ENCODE measurements around the gene CUEDC1. TPM values are rescaled to one million over a fixed set of nuclear protein-coding genes. Genes with fewer than 3 reads are reported as not detected.

Gene CUEDC1
- total and polyA plus RNA-seq, 2 experiments from 2014 or later = 11.1 to 13.6 TPM

- 38 to 41% methylated on average over 4 of the region's 4 CpGs for WGBS, 2 experiments (ENCODE audit: low coverage in 1 of 2, low lambda C conversion rate in 2 of 2, missing lambda C conversion rate in 2 of 2)
- peak overlapping the region; percentile 23; the same call in 1 of the 2 replicates for H3K27ac ChIP-seq
- peaks cover 11% of the 10 kb centered on the region; the same call in 1 of the 2 replicates for H3K4me1 ChIP-seq (ENCODE audit: insufficient read depth)
- no peaks in the 10 kb centered on the region for H3K27me3 ChIP-seq (replicated peaks; ENCODE audit: insufficient read depth)
- in situ Hi-C loops (cut with MboI) = loop anchor here (5.0 kb wide), 1 partner anchor 143 kb away; the partner anchor contains the start of gene MRPS23
- H3K4me2 ChIP-seq (ENCODE audit: unreplicated experiment) = no peak overlapping the region
- TF ChIP-seq EZH2 (IDR thresholded peaks at IDR 0.05; ENCODE audit: insufficient read depth, poor library complexity, severe bottlenecking) (no peak), EZH2phosphoT487 (IDR thresholded peaks at IDR 0.05; ENCODE audit: insufficient read depth, low read depth) (no peak)
- peaks cover 31% of the 10 kb centered on the region for H3K36me3 ChIP-seq (ENCODE audit: low read depth)
- H3K79me2 ChIP-seq (ENCODE audit: insufficient read depth) = peaks cover 46% of the 10 kb centered on the region
- 0 out of 2 replicates have a peak, but pooled peaks cover 3% of the 10 kb centered on the region for H4K20me1 ChIP-seq (ENCODE audit: insufficient read depth)
- H3K4me3 ChIP-seq = no peak overlapping the region
- no peak overlapping the region for H2AFZ ChIP-seq
- peak; percentile 90 for DNase-seq
- peaks cover 90% of the 10 kb centered on the region for H3F3A ChIP-seq (ENCODE audit: insufficient read depth)
- no peaks in the 10 kb centered on the region for H3K9me3 ChIP-seq (ENCODE audit: low read depth)
- peak overlapping the region; percentile 28; the same call in 1 of the 2 replicates for H3K9ac ChIP-seq
- no peaks in the 10 kb centered on the region for H3K9me2 ChIP-seq (ENCODE audit: insufficient read depth)
These were observed 40.1 kb upstream of the CUEDC1 start for GRCh38 chr17:57995076-57995956.

- Histone ChIP-seq H3K9ac (peak overlapping the region; percentile 28; the same call in 1 of the 2 replicates), H3K9me2 (ENCODE audit: insufficient read depth) (no peaks in the 10 kb centered on the region), H3K9me3 (ENCODE audit: low read depth) (no peaks in the 10 kb centered on the region), H3K36me3 (ENCODE audit: low read depth) (peaks cover 31% of the 10 kb centered on the region), H3K4me3 (no peak overlapping the region), H4K20me1 (ENCODE audit: insufficient read depth) (0 out of 2 replicates have a peak, but pooled peaks cover 3% of the 10 kb centered on the region), H3K4me2 (ENCODE audit: unreplicated experiment) (no peak overlapping the region), H2AFZ (no peak overlapping the region), H3K79me2 (ENCODE audit: insufficient read depth) (peaks cover 45% of the 10 kb centered on the region), H3K27ac (no peak overlapping the region), H3K27me3 (replicated peaks; ENCODE audit: insufficient read depth) (no peaks in the 10 kb centered on the region), H3K4me1 (ENCODE audit: insufficient read depth) (peaks cover 11% of the 10 kb centered on the region; the same call in 1 of the 2 replicates), H3F3A (ENCODE audit: insufficient read depth) (peaks cover 91% of the 10 kb centered on the region)
- TF ChIP-seq EZH2phosphoT487 (IDR thresholded peaks at IDR 0.05; ENCODE audit: insufficient read depth, low read depth) = no peak
- 32 to 33% methylated on average over 2 of the region's 2 CpGs for WGBS, 2 experiments (ENCODE audit: low coverage in 1 of 2, low lambda C conversion rate in 2 of 2, missing lambda C conversion rate in 2 of 2)
- in situ Hi-C loops (cut with MboI) = no loop called here
- DNase-seq = no peak
These were observed 39.2 kb upstream of the CUEDC1 start for GRCh38 chr17:57994436-57994835.

- H3K4me2 ChIP-seq (ENCODE audit: unreplicated experiment) = no peak overlapping the region
- H3K27me3 ChIP-seq (replicated peaks; ENCODE audit: insufficient read depth) = no peaks in the 10 kb centered on the region
- 58% methylated on average over 3 of the region's 3 CpGs for WGBS, 2 experiments (ENCODE audit: low coverage in 1 of 2, low lambda C conversion rate in 2 of 2, missing lambda C conversion rate in 2 of 2)
- no peak overlapping the region for H3K27ac ChIP-seq
- H3K9ac ChIP-seq = peak overlapping the region; percentile 14
- no peak overlapping the region for H3K4me3 ChIP-seq
- peaks cover 19% of the 10 kb centered on the region for H3K4me1 ChIP-seq (ENCODE audit: insufficient read depth)
- H2AFZ ChIP-seq = no peak overlapping the region
- H3K9me3 ChIP-seq (ENCODE audit: low read depth) = no peaks in the 10 kb centered on the region
- peaks cover 92% of the 10 kb centered on the region for H3F3A ChIP-seq (ENCODE audit: insufficient read depth)
- no peaks in the 10 kb centered on the region for H4K20me1 ChIP-seq (ENCODE audit: insufficient read depth)
- H3K79me2 ChIP-seq (ENCODE audit: insufficient read depth) = peaks cover 38% of the 10 kb centered on the region
- no peak for TF ChIP-seq EZH2phosphoT487 (IDR thresholded peaks at IDR 0.05; ENCODE audit: insufficient read depth, low read depth)
- TF ChIP-seq EZH2 (IDR thresholded peaks at IDR 0.05; ENCODE audit: insufficient read depth, poor library complexity, severe bottlenecking) = no peak
- in situ Hi-C loops (cut with MboI) = no loop called here
- no peak for DNase-seq
- H3K36me3 ChIP-seq (ENCODE audit: low read depth) = peaks cover 24% of the 10 kb centered on the region
- H3K9me2 ChIP-seq (ENCODE audit: insufficient read depth) = no peaks in the 10 kb centered on the region
These were observed 38.5 kb upstream of the CUEDC1 start for GRCh38 chr17:57993471-57994365.

GRCh38 chr17:57991537-57991936, 36.3 kb upstream of the CUEDC1 start:
- Histone ChIP-seq H3K4me2 (ENCODE audit: unreplicated experiment) (no peak overlapping the region), H3K27ac (no peak overlapping the region), H3K9ac (no peak overlapping the region), H3K27me3 (replicated peaks; ENCODE audit: insufficient read depth) (no peaks in the 10 kb centered on the region), H3K4me1 (ENCODE audit: insufficient read depth) (peaks cover 20% of the 10 kb centered on the region), H3K9me3 (ENCODE audit: low read depth) (no peaks in the 10 kb centered on the region), H3K36me3 (ENCODE audit: low read depth) (peaks cover 2% of the 10 kb centered on the region; the same call in 1 of the 2 replicates), H3K4me3 (no peak overlapping the region), H3F3A (ENCODE audit: insufficient read depth) (peaks cover 82% of the 10 kb centered on the region), H4K20me1 (ENCODE audit: insufficient read depth) (no peaks in the 10 kb centered on the region), H2AFZ (no peak overlapping the region), H3K79me2 (ENCODE audit: insufficient read depth) (peaks cover 32% of the 10 kb centered on the region), H3K9me2 (ENCODE audit: insufficient read depth) (no peaks in the 10 kb centered on the region)
- TF ChIP-seq EZH2 (IDR thresholded peaks at IDR 0.05; ENCODE audit: insufficient read depth, poor library complexity, severe bottlenecking) (no peak), EZH2phosphoT487 (IDR thresholded peaks at IDR 0.05; ENCODE audit: insufficient read depth, low read depth) (no peak)
- in situ Hi-C loops (cut with MboI) = no loop called here
- no peak for DNase-seq
